Fibroblast of lung (primary cell): Measurements from ENCODE around the gene CCDC97. TPM values are rescaled to one million over a fixed set of nuclear protein-coding genes. Genes with fewer than 3 reads are reported as not detected.

Experiments used
- DNase-seq, 2 donors: peaks; one replicate each; pipeline versions ENCODE4 v3.0.0 to v3.0.0-alpha.2; 2010; ENCODE audit warnings: low read depth in 2 of 2
- H2AFZ ChIP-seq: 2 replicates; pipeline ENCODE4 v1.5.1; 2012; ENCODE audit warnings: low read length, control low read depth, inconsistent platforms
- H3K27ac ChIP-seq: 2 replicates; pipeline ENCODE4 v1.5.1; 2011; ENCODE audit warnings: low read length, control low read depth; ENCODE audit not compliant: insufficient read depth
- H3K27me3 ChIP-seq: 2 replicates; pipeline ENCODE4 v1.5.1; 2011; ENCODE audit warnings: mild to moderate bottlenecking, low read length; ENCODE audit not compliant: control insufficient read depth, insufficient read depth
- H3K36me3 ChIP-seq: 2 replicates; pipeline ENCODE4 v1.5.1; 2011; ENCODE audit warnings: low read length; ENCODE audit not compliant: control insufficient read depth, insufficient read depth
- H3K4me1 ChIP-seq: 2 replicates; pipeline ENCODE4 v1.5.1; 2011; ENCODE audit warnings: low read length; ENCODE audit not compliant: control insufficient read depth, insufficient read depth; ENCODE audit errors: extremely low read depth
- H3K4me2 ChIP-seq: 2 replicates; pipeline ENCODE4 v1.5.1; 2011; ENCODE audit warnings: low read length, control low read depth; ENCODE audit not compliant: insufficient read depth; ENCODE audit errors: extremely low read depth
- H3K4me3 ChIP-seq, 4 experiments: fragments of 200-600 bp in 1 of 4; sonication (generic) in 1 of 4; replicated peaks in 1 of 4; 2 replicates each; pipeline ENCODE4 v1.5.1; 2011 to 2016; ENCODE audit warnings: low read length in 4 of 4, low read depth in 3 of 4, mild to moderate bottlenecking in 3 of 4, control low read depth in 2 of 4, inconsistent platforms in 1 of 4, mixed read lengths in 1 of 4; ENCODE audit not compliant: insufficient read depth in 1 of 4; ENCODE audit errors: control extremely low read depth in 1 of 4
- H3K79me2 ChIP-seq: 2 replicates; pipeline ENCODE4 v1.5.1; 2012; ENCODE audit warnings: mild to moderate bottlenecking, low read length, inconsistent platforms; ENCODE audit not compliant: control insufficient read depth, insufficient read depth
- H3K9ac ChIP-seq: 2 replicates; pipeline ENCODE4 v1.5.1; 2011; ENCODE audit warnings: mild to moderate bottlenecking, low read length, control low read depth; ENCODE audit not compliant: insufficient read depth
- H3K9me3 ChIP-seq: 2 replicates; pipeline ENCODE4 v1.5.1; 2012; ENCODE audit warnings: low read depth, low read length; ENCODE audit not compliant: control insufficient read depth, insufficient read depth
- H4K20me1 ChIP-seq: 2 replicates; pipeline ENCODE4 v1.5.1; 2011; ENCODE audit warnings: low read length; ENCODE audit not compliant: control insufficient read depth, insufficient read depth; ENCODE audit errors: extremely low read depth
- CTCF ChIP-seq, 2 donors: IDR thresholded peaks in 1 of 2; conservative IDR thresholded peaks in 1 of 2; 1 replicate in 1 of 2; 2 replicates in 1 of 2; pipeline ENCODE4 v1.5.1; 2011 to 2012; ENCODE audit warnings: low read length in 2 of 2, control low read depth in 1 of 2, inconsistent platforms in 1 of 2, low read depth in 1 of 2, mild to moderate bottlenecking in 1 of 2
- EZH2 ChIP-seq: IDR thresholded peaks from 2 replicates; pipeline ENCODE4 v1.5.1; 2012; ENCODE audit warnings: low read length, control low read depth, mild to moderate bottlenecking; ENCODE audit errors: missing control alignments
- polyA plus RNA-seq, 2 donors: library from polyadenylated mRNA; depleted of rRNA in 1 of 2; stranded (reverse) in 1 of 2; unstranded in 1 of 2; fragments of >200 nt; gene quantifications; 2 replicates each; pipeline ENCODE4 v1.2.1, GENCODE V29; 2011 to 2012; ENCODE audit warnings: missing spikeins in 1 of 2
- total RNA-seq: library from RNA; depleted of rRNA; stranded (reverse); fragments of >200 nt; gene quantifications from 2 replicates; pipeline ENCODE4 v1.2.1, GENCODE V29; 2014

CCDC97 gene
- total and polyA plus RNA-seq, 2 donors (not counting 1 experiment from before 2014, with no cell fraction given), result 6.3 to 7.8 TPM

GRCh38 chr19:41325640-41325946, 15.6 kb downstream of the CCDC97 start:
- H3K27ac ChIP-seq, result peak overlapping the region; percentile 97
- H3K36me3 ChIP-seq, result peaks cover 12% of the 10 kb centered on the region
- DNase-seq, result no peak
- H3K9me3 ChIP-seq, result no peaks in the 10 kb centered on the region
- H3K9ac ChIP-seq, result peak overlapping the region; percentile 59
- TF ChIP-seq EZH2, result no peak
- TF ChIP-seq CTCF (conservative IDR thresholded peaks at IDR 0.05 in 1 of 2, IDR thresholded peaks at IDR 0.05 in 1 of 2; ENCODE audit: low read depth in 1 of 2, low read length in 2 of 2), result no peak
- H3K27me3 ChIP-seq, result no peaks in the 10 kb centered on the region
- peaks cover 64% of the 10 kb centered on the region for H3K4me1 ChIP-seq
- peak overlapping the region in 1 of 4 experiments; percentile 10 for H3K4me3 ChIP-seq
- no peak overlapping the region for H2AFZ ChIP-seq
- no peaks in the 10 kb centered on the region for H4K20me1 ChIP-seq
- no peaks in the 10 kb centered on the region for H3K79me2 ChIP-seq
- peak overlapping the region; percentile 69 for H3K4me2 ChIP-seq

GRCh38 chr19:41325947-41326706, 16.2 kb downstream of the CCDC97 start:
- Histone ChIP-seq H3K79me2 (no peaks in the 10 kb centered on the region), H3K27me3 (no peaks in the 10 kb centered on the region), H3K9me3 (no peaks in the 10 kb centered on the region), H3K4me2 (peak overlapping the region; percentile 69), H3K4me1 (peaks cover 62% of the 10 kb centered on the region), H4K20me1 (no peaks in the 10 kb centered on the region), H3K4me3 (peak overlapping the region in 1 of 4 experiments; percentile 10), H3K27ac (peak overlapping the region; percentile 97), H2AFZ (no peak overlapping the region), H3K9ac (peak overlapping the region; percentile 59), H3K36me3 (peaks cover 11% of the 10 kb centered on the region)
- no peak for TF ChIP-seq CTCF (conservative IDR thresholded peaks at IDR 0.05 in 1 of 2, IDR thresholded peaks at IDR 0.05 in 1 of 2; ENCODE audit: low read depth in 1 of 2, low read length in 2 of 2)
- no peak for TF ChIP-seq EZH2
- peak; percentile 40 to 82 for DNase-seq

- Histone ChIP-seq H3K9me3 (no peaks in the 10 kb centered on the region), H3K27me3 (no peaks in the 10 kb centered on the region), H3K4me1 (peaks cover 53% of the 10 kb centered on the region), H4K20me1 (no peaks in the 10 kb centered on the region), H3K4me2 (no peak overlapping the region), H2AFZ (no peak overlapping the region), H3K79me2 (no peaks in the 10 kb centered on the region), H3K27ac (peak overlapping the region; percentile 15), H3K9ac (no peak overlapping the region), H3K36me3 (peaks cover 15% of the 10 kb centered on the region), H3K4me3 (no peak overlapping the region)
- TF ChIP-seq CTCF (conservative IDR thresholded peaks at IDR 0.05 in 1 of 2, IDR thresholded peaks at IDR 0.05 in 1 of 2; ENCODE audit: low read depth in 1 of 2, low read length in 2 of 2) (no peak), EZH2 (no peak)
- peak in 1 of 2 donors; percentile 22 for DNase-seq
Observed at GRCh38 chr19:41327076-41327575, 17.2 kb downstream of the CCDC97 start.
